ENCODE data around the gene BRMS1L. TPM values are rescaled to one million over a fixed set of nuclear protein-coding genes. Genes with fewer than 3 reads are reported as not detected.

BRMS1L gene
- total and polyA plus RNA-seq, 10 of the 15 experiments (the other 5 are each of a cell fraction or from before 2014, with no cell fraction given): 5.3 to 26.7 (median 8.3) TPM

- no peak for FAIRE-seq
- Histone ChIP-seq H3K4me1 (ENCODE audit: control insufficient read depth, insufficient read depth, low read length) (no peaks in the 10 kb centered on the region), H3K9me3 (replicated peaks; ENCODE audit: control insufficient read depth, insufficient read depth, low read length) (no peaks in the 10 kb centered on the region; the same call in 1 of the 3 replicates), H3K27ac (ENCODE audit: control insufficient read depth, insufficient read depth) (no peak overlapping the region), H3K4me2 (ENCODE audit: control insufficient read depth, insufficient read depth) (no peak overlapping the region), H3K9ac (ENCODE audit: control insufficient read depth, insufficient read depth, low read length) (no peak overlapping the region), H3K4me3 (no peak overlapping the region), H3K27me3 (replicated peaks in 1 of 2; ENCODE audit: control insufficient read depth in 2 of 2, insufficient read depth in 2 of 2, low read length in 1 of 2) (no peaks in the 10 kb centered on the region), H2AFZ (ENCODE audit: control insufficient read depth, low read depth, low read length) (no peak overlapping the region), H4K20me1 (ENCODE audit: control insufficient read depth, insufficient read depth) (no peaks in the 10 kb centered on the region), H3K36me3 (ENCODE audit: control insufficient read depth in 2 of 2, insufficient read depth in 2 of 2, low read length in 1 of 2) (no peaks in the 10 kb centered on the region), H3K79me2 (ENCODE audit: control insufficient read depth, insufficient read depth, low read length) (no peaks in the 10 kb centered on the region)
- ChIA-PET CTCF (no interaction called here), POLR2A (no interaction called here), SMC1A (ENCODE audit: uncharacterized antibody, unreplicated experiment) (interaction anchor here (1.2 kb wide), 1 partner anchor 18 kb away, joined by 3 read pairs; no protein-coding TSS in a partner anchor), RAD21 (ENCODE audit: unreplicated experiment) (no interaction called here)
- TF ChIP-seq RELA (IDR thresholded peaks at IDR 0.05; ENCODE audit: borderline replicate concordance, partially characterized antibody) (no peak), SUZ12 (IDR thresholded peaks at IDR 0.05; ENCODE audit: unreplicated experiment) (no peak), RB1 (IDR thresholded peaks at IDR 0.05; ENCODE audit: borderline replicate concordance) (no peak), RBBP5 (conservative IDR thresholded peaks at IDR 0.05) (no peak), NR2C2 (IDR thresholded peaks at IDR 0.05; ENCODE audit: borderline replicate concordance, control insufficient read depth, insufficient read length, low read depth) (no peak), KLF5 (IDR thresholded peaks at IDR 0.05; ENCODE audit: partially characterized antibody) (no peak), BMI1 (IDR thresholded peaks at IDR 0.05; ENCODE audit: borderline replicate concordance) (no peak), PAX8 (IDR thresholded peaks at IDR 0.05) (no peak), MEF2B (IDR thresholded peaks at IDR 0.05; ENCODE audit: partially characterized antibody, poor library complexity, severe bottlenecking) (no peak), ZNF217 (IDR thresholded peaks at IDR 0.05) (no peak), NR2F1 (conservative IDR thresholded peaks at IDR 0.05) (no peak)
- intact Hi-C loops (cut with micrococcal nuclease; ENCODE audit: unreplicated experiment): no loop called here
- ATAC-seq: no peak
- 52% methylated on average over 4 of the region's 4 CpGs for WGBS (ENCODE audit: insufficient coverage, insufficient replicate concordance, low lambda C conversion rate, missing lambda C conversion rate)
- DNase-seq (ENCODE audit: low read depth, low spot score): no peak
- BruUV-seq (replicated peaks): no TSS peak
- in situ Hi-C loops (cut with MboI): no loop called here
Measured at GRCh38 chr14:35909665-35910064, 83.5 kb downstream of the BRMS1L start.
